PFSK-1 (cell line): ENCODE data around the gene FAM136A.

Source experiments
- FOXP2 ChIP-seq: optimal IDR thresholded peaks from 2 replicates; pipeline ENCODE3; 2011; ENCODE audit warnings: borderline replicate concordance, control low read depth, inconsistent platforms; ENCODE audit not compliant: insufficient read depth; ENCODE audit errors: extremely low read length, extremely low read depth
- POLR2AphosphoS5 ChIP-seq: IDR thresholded peaks from 2 replicates; pipeline ENCODE4 v1.6.1; 2012; ENCODE audit warnings: low read depth, mild to moderate bottlenecking, control low read depth, low read length, moderate library complexity
- REST ChIP-seq, 2 experiments: IDR thresholded peaks; 2 replicates each; pipeline versions ENCODE4 v1.6.1 to v1.8.0; 2011 to 2012; ENCODE audit warnings: low read depth in 2 of 2, low read length in 2 of 2, control low read depth in 1 of 2, inconsistent platforms in 1 of 2, mild to moderate bottlenecking in 1 of 2, moderate library complexity in 1 of 2; ENCODE audit not compliant: insufficient read depth in 1 of 2

GRCh38 chr2:70330476-70330875, 28.6 kb upstream of the FAM136A start:
- no peak for TF ChIP-seq POLR2AphosphoS5
- TF ChIP-seq FOXP2: no peak
- TF ChIP-seq REST (IDR thresholded peaks at IDR 0.05; ENCODE audit: insufficient read depth in 1 of 2, low read depth in 2 of 2, low read length in 2 of 2): no peak
